ENCODE measurements around the gene CDK5RAP1. TPM values are rescaled to one million over a fixed set of nuclear protein-coding genes. Genes with fewer than 3 reads are reported as not detected.

Gene CDK5RAP1
- total and polyA plus RNA-seq, 2 of the 8 experiments (the other 6 are each of a cell fraction or from before 2014, with no cell fraction given): 37.8 to 46.6 TPM

DNA sequence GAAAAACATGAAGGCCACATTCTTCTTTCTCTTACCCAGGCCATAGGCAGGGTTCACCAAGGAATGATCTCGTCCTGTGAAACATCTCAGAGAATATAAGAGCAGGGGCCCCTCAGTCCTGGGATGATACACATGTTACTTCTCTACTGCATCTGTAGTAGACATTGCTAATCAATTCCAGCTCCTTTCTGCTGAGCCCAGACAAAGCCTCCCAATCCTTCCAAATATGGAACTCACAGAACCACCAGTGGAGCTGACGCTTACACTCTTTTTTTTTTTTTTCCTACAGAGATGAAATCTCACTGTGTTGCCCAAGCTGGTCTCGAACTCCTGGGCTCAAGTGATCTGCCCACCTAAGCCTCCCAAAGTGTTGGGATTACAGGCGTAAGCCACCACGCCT, 33.1 kb upstream of the CDK5RAP1 start:
- Histone ChIP-seq H3K56ac (replicated peaks; ENCODE audit: insufficient read length, low read depth, low read length) (no peak overlapping the region), H3K79me2 (ENCODE audit: control insufficient read depth in 1 of 2, insufficient read depth in 2 of 2, low read length in 2 of 2) (no peaks in the 10 kb centered on the region), H3K27me3 (replicated peaks in 1 of 4; ENCODE audit: control insufficient read depth in 3 of 4, extremely low read depth in 1 of 4, insufficient read depth in 3 of 4, low read length in 3 of 4) (no peaks in the 10 kb centered on the region), H3K4me1 (replicated peaks in 1 of 4; ENCODE audit: control insufficient read depth in 3 of 4, insufficient read depth in 4 of 4, low read length in 3 of 4) (no peaks in the 10 kb centered on the region), H2BK15ac (ENCODE audit: low read length) (no peak overlapping the region), H3K4me2 (ENCODE audit: insufficient read depth in 1 of 2, low read depth in 2 of 2, low read length in 2 of 2) (no peak overlapping the region), H2AK5ac (ENCODE audit: low read depth, low read length) (no peak overlapping the region), H3K23ac (ENCODE audit: insufficient read length) (no peak overlapping the region), H3K4ac (replicated peaks; ENCODE audit: insufficient read length, low read depth, low read length) (no peak overlapping the region), H4K5ac (ENCODE audit: insufficient read length, low read depth, low read length) (no peak overlapping the region), H3K18ac (ENCODE audit: extremely low read depth, low read length) (no peak overlapping the region), H4K8ac (ENCODE audit: extremely low read depth, insufficient read depth, low read length) (no peak overlapping the region), H3K23me2 (ENCODE audit: low read depth, low read length) (no peaks in the 10 kb centered on the region), H2BK12ac (ENCODE audit: low read depth, low read length) (no peak overlapping the region), H3K36me3 (ENCODE audit: control insufficient read depth in 2 of 4, insufficient read depth in 4 of 4, low read length in 3 of 4) (no peaks in the 10 kb centered on the region), H4K91ac (replicated peaks; ENCODE audit: insufficient read length, low read length) (no peak overlapping the region), H3K27ac (ENCODE audit: low read depth, low read length) (no peak overlapping the region), H3K14ac (ENCODE audit: insufficient read length) (no peak overlapping the region), H3K9ac (replicated peaks in 1 of 4; ENCODE audit: extremely low read depth in 1 of 4, low read depth in 3 of 4, low read length in 3 of 4) (no peak overlapping the region), H3K4me3 (ENCODE audit: extremely low read depth in 1 of 4, insufficient read depth in 2 of 4, low read depth in 3 of 4, low read length in 4 of 4) (no peak overlapping the region), H3K9me3 (ENCODE audit: insufficient read depth in 2 of 2, low read depth in 1 of 2, low read length in 1 of 2) (no peaks in the 10 kb centered on the region), H2BK20ac (ENCODE audit: low read length) (no peak overlapping the region), H4K20me1 (replicated peaks in 1 of 2; ENCODE audit: control insufficient read depth in 1 of 2, insufficient read depth in 2 of 2, low read length in 2 of 2) (no peaks in the 10 kb centered on the region), H2BK5ac (ENCODE audit: low read depth, low read length) (no peak overlapping the region), H2AFZ (ENCODE audit: low read length) (no peak overlapping the region), H3K79me1 (ENCODE audit: low read depth, low read length) (no peaks in the 10 kb centered on the region), H2BK120ac (replicated peaks; ENCODE audit: low read depth, low read length) (no peak overlapping the region)
- TF ChIP-seq FOSL1 (IDR thresholded peaks at IDR 0.05; ENCODE audit: insufficient read depth, low read depth, low read length) (no peak), EZH2 (IDR thresholded peaks at IDR 0.05; ENCODE audit: low read depth, low read length, severe bottlenecking) (no peak), JUN (IDR thresholded peaks at IDR 0.05; ENCODE audit: low read depth, low read length) (no peak)
- DNase-seq (ENCODE audit: low read depth in 1 of 2, low spot score in 2 of 2) (no peak), FAIRE-seq (no peak)
- WGBS, 2 experiments (ENCODE audit: extremely low coverage in 1 of 2, insufficient coverage in 1 of 2, insufficient read length in 1 of 2, insufficient replicate concordance in 2 of 2, low coverage in 1 of 2, low lambda C conversion rate in 2 of 2, missing lambda C conversion rate in 1 of 2): 91% methylated on average over 5 of the region's 5 CpGs; no CpG with 5 or more reads in 1 of the 2 experiments
- POLR2A ChIA-PET (ENCODE audit: partially characterized antibody): interaction anchor here (1.0 kb wide), 1 partner anchor 9 kb away, joined by 3 read pairs; the partner anchor contains the start of gene SNTA1
- CTCF ChIA-PET (ENCODE audit: partially characterized antibody): interaction anchor here (0.5 to 1.6 kb wide), 4 partner anchors 20 to 234 kb away, joined by 3 to 4 read pairs (median 3); no protein-coding TSS in a partner anchor

Measured in H1 (cell line).